HAP-1 (cell line): Measurements from ENCODE around the gene SLC23A2.
"Not testable (repeated sequence)": the region's sequence is repeated elsewhere in the genome, so short reads cannot be mapped to it uniquely, and the experiment has no call there.

Source experiments
- DNase-seq, 2 experiments: peaks; one replicate each; pipeline ENCODE4 v3.0.0-alpha.2; 2016 to 2020; ENCODE audit warnings: low spot score in 2 of 2
- H3K27me3 ChIP-seq: fragments of 250-450 bp; sonication (Bioruptor Pico); 2 replicates; pipeline ENCODE4 v1.5.1; 2020; ENCODE audit warnings: low read depth, mild to moderate bottlenecking, moderate library complexity
- H3K36me3 ChIP-seq: fragments of 250-450 bp; sonication (Bioruptor Pico); replicated peaks from 2 replicates; pipeline ENCODE4 v1.5.1; 2020; ENCODE audit warnings: mild to moderate bottlenecking
- H3K4me1 ChIP-seq: fragments of 250-450 bp; sonication (Bioruptor Pico); 2 replicates; pipeline ENCODE4 v1.5.1; 2020; ENCODE audit warnings: mild to moderate bottlenecking
- H3K4me3 ChIP-seq: fragments of 250-450 bp; sonication (Bioruptor Pico); 2 replicates; pipeline ENCODE4 v1.5.1; 2020; ENCODE audit warnings: mild to moderate bottlenecking, moderate library complexity
- H3K9me3 ChIP-seq: fragments of 250-450 bp; sonication (Bioruptor Pico); 2 replicates; pipeline ENCODE4 v1.5.1; 2020; ENCODE audit warnings: mild to moderate bottlenecking, moderate library complexity
- in situ Hi-C: fragments of 300-500 bp; cut with MboI; formaldehyde crosslinking; loops from 3 replicates; pipeline ENCODE4 v1.14.3; 2020; ENCODE audit warnings: low sequenced_read_pairs, inconsistent platforms, mixed read lengths

SLC23A2 gene

DNA sequence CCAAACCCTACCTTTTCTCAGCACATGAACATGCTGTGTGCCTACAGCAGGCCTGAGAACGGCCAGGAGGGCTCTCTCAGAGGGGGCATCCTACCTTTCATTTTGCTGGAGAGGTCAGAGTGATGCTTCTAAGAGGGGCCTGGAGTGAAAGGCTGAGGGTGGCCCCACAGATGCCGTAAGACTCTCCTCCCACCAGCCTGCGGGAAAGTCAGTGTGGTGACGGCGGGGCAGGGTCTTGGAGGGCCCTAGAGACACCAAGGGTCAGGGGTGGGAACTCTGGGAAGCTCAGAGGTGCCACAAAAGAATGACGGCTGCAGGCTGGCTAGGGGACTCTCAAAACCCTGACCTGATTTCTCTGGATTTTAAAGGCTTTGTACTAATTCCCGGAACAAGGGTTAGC lies 107.6 kb downstream of the SLC23A2 start:
- no peaks in the 10 kb centered on the region for H3K27me3 ChIP-seq
- no peaks in the 10 kb centered on the region for H3K36me3 ChIP-seq
- H3K9me3 ChIP-seq: no peaks in the 10 kb centered on the region
- in situ Hi-C loops: no loop called here
- no peak for DNase-seq
- H3K4me1 ChIP-seq: no peaks in the 10 kb centered on the region
- H3K4me3 ChIP-seq: no peak overlapping the region

DNA sequence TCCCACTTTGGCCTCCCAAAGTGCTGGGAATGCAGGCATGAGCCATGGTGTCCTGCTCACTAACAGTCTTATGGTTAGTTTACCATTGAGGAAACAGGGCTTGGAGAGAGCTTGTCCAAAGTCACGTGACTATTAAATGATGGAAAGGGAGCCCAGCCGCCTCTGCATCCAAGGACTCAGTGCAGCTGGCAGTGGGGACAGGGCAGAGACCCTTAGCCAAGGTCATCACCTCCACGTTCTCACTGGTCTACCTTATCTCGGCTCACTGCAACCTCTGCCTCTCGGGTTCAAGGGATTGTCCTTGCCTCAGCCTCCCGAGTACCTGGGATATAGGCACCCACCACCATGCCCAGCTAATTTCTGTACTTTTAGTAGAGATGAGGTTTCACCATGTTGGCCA lies 109.3 kb downstream of the SLC23A2 start:
- DNase-seq: no peak
- no peaks in the 10 kb centered on the region; the same call in 1 of the 2 replicates for H3K36me3 ChIP-seq
- no peak overlapping the region for H3K4me3 ChIP-seq
- in situ Hi-C loops: no loop called here
- H3K4me1 ChIP-seq: no peaks in the 10 kb centered on the region
- no peaks in the 10 kb centered on the region for H3K27me3 ChIP-seq
- H3K9me3 ChIP-seq: no peaks in the 10 kb centered on the region

DNA sequence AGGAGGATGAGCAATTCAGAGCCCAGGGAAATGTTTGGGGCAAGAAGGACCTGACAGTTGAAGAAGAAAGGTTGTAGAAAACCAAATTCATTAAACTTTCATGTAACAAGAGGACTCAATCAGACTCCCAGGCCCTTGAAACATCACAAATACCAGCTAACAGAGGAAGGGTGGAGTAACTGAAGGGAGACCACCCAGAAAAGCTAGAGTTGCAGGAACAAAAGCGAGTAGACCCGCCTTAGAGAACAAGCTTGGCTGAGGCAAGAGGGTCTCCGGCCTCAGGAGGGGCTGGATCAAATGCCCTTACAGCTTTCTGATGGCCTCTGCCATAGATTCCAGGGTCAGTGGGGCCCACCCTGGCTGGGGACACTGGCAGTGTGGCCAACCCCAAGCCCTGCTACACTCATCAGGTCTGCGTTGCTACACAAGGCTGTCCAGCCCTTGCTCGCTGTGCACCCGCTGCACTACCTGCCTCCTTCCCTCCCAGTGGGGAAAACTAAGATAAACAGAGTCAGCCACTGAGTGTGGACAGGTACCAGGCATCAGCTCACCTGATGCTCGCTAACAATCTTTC lies 110.0 kb downstream of the SLC23A2 start:
- H3K4me3 ChIP-seq: no peak overlapping the region
- H3K36me3 ChIP-seq: no peaks in the 10 kb centered on the region; the same call in 1 of the 2 replicates
- in situ Hi-C loops: no loop called here
- no peaks in the 10 kb centered on the region for H3K27me3 ChIP-seq
- H3K9me3 ChIP-seq: no peaks in the 10 kb centered on the region
- no peaks in the 10 kb centered on the region for H3K4me1 ChIP-seq
- DNase-seq: no peak

DNA sequence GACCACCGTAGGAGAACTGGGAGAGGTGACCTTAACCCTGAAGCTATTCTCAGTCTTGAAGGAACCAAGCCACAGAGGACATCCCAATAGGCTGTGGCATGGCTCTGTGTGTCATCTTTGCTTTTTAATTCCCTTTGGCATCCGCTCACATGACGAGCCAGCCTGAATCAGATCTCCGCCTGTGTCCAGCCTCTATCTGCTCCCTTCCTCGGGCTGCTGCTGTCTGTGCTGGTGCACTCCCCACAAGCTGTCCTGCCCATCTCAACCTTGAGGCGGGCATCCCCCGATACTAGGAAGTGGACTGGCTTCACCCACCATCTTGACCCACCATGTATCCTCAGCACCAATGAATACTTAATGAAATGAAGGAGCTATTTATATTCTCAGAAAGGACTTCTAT lies 111.9 kb downstream of the SLC23A2 start:
- Histone ChIP-seq H3K4me3 (no peak overlapping the region), H3K36me3 (no peaks in the 10 kb centered on the region; the same call in 1 of the 2 replicates), H3K4me1 (no peaks in the 10 kb centered on the region), H3K27me3 (no peaks in the 10 kb centered on the region), H3K9me3 (no peaks in the 10 kb centered on the region)
- in situ Hi-C loops: no loop called here
- no peak for DNase-seq

DNA sequence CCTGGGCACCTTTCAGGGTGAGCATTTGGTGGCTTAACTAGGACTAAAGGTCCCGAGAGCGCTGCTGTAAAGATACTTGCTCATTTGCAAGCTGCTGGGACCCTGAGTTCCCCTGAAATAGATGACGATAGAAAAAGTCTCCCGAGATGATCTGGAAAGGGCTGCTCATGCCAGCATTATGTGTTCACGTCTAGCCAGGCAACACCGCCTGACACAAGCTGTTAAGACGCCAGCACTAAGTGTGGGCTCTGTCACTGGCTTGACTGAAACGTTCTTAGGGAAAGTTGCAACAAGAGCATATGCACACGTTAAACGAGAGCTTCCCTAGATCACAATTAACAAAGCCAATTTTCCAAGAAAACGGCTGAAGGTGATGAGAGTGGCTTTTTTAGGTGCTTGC lies 113.7 kb downstream of the SLC23A2 start:
- in situ Hi-C loops: no loop called here
- Histone ChIP-seq H3K4me1 (no peaks in the 10 kb centered on the region), H3K27me3 (no peaks in the 10 kb centered on the region), H3K9me3 (no peaks in the 10 kb centered on the region), H3K4me3 (no peak overlapping the region), H3K36me3 (no peaks in the 10 kb centered on the region; the same call in 1 of the 2 replicates)
- DNase-seq: no peak

DNA sequence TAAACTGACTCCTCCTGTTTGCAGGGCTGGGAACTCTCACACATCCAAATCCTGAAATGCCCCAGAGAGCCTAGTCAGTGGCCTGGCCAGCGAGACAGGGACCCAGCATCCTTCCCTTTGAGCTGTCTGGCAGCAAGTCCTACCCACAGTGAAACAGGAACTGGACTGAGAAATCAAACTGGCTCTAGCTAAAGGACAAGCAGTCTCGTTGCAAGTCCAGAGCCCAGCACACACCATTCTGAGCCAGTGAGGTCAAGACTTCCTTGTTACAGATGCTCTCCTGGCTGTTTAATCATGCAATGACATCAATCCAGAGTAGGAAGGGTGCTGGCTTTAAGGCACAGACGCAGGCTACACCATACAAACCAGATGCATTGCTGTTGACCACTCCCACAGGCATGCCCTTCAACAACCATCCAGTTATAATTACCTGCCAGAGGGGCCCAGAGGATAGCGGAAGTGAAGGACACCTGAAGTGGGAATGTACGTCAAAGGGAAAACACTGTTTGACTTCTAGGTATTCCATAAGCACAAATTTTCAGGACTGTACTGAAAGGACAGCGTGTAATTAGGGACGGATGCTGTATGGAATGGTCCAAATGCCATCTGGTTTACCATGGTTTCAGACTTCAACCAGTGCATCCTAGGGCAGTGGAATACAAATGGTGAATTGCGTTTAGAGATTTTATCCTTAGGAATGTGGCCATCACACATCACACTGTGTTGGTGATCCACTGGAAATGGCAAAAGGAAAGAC lies 114.4 kb downstream of the SLC23A2 start:
- Histone ChIP-seq H3K9me3 (no peaks in the 10 kb centered on the region), H3K36me3 (no peaks in the 10 kb centered on the region; the same call in 1 of the 2 replicates), H3K27me3 (no peaks in the 10 kb centered on the region), H3K4me3 (no peak overlapping the region), H3K4me1 (no peaks in the 10 kb centered on the region)
- in situ Hi-C loops: no loop called here
- DNase-seq: no peak

DNA sequence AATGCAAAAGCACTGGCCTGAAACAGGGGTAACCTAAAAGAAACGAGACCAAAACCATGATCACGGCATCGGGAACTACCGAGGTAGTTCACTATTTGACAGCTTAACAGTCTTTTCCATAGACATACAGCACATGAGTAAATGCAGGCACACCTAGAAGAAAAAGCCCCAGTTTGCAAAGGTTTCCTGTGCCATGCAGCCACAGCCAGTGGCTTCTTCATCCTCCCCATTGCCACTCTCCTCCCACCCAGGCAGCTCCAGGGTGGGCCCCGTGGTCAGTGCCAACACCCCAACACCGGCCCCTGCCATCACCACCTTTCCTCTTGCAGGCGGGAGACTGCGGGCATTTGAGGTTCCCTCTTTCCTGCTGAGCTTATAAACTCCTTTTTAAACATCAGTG lies 115.4 kb downstream of the SLC23A2 start:
- Histone ChIP-seq H3K27me3 (no peaks in the 10 kb centered on the region), H3K9me3 (no peaks in the 10 kb centered on the region), H3K36me3 (no peaks in the 10 kb centered on the region; the same call in 1 of the 2 replicates), H3K4me1 (no peaks in the 10 kb centered on the region), H3K4me3 (no peak overlapping the region)
- in situ Hi-C loops: no loop called here
- DNase-seq: no peak

DNA sequence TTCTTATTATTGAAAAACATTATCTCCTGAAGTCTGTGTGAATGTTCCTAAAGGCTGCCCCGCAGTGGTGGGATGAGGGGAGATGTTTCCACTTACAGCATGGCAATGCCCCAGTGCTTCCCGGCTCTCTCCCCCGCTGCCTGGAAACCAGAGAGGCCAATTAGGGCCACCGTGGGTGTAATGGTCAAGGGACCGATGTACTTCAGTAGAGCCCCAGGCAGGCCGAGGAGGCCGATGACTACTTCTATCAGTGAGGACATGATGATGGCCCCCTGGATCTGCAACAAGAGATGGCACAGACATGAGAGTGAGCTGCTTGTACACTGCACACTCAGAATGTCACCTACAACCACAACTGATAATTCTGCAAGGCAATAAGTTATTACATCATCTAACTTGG lies 117.8 kb downstream of the SLC23A2 start:
- DNase-seq: no peak
- Histone ChIP-seq H3K4me1 (no peaks in the 10 kb centered on the region), H3K4me3 (no peak overlapping the region), H3K36me3 (no peaks in the 10 kb centered on the region; the same call in 1 of the 2 replicates), H3K9me3 (no peaks in the 10 kb centered on the region), H3K27me3 (no peaks in the 10 kb centered on the region)
- in situ Hi-C loops: no loop called here

DNA sequence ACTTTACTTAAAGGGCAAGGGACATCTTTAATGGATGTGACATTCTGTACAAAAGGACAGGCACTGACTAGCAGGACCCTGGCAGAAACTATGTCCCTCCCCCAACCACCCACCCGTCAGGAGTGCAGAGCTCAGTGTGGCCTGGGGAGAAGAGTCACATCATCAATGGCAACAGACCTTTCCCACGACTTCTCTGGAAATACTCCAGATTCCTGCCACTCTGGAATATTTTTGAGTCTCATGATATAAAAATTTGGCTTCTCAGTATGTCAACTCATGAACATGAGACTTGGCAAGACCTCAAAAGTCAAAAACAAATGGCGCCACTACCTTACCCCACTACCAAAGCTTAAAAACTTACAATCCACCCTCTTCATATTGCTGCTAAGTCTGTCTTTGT lies 118.3 kb downstream of the SLC23A2 start:
- DNase-seq: no peak
- in situ Hi-C loops: no loop called here
- no peak overlapping the region for H3K4me3 ChIP-seq
- no peaks in the 10 kb centered on the region; the same call in 1 of the 2 replicates for H3K36me3 ChIP-seq
- H3K27me3 ChIP-seq: no peaks in the 10 kb centered on the region
- no peaks in the 10 kb centered on the region for H3K4me1 ChIP-seq
- no peaks in the 10 kb centered on the region for H3K9me3 ChIP-seq

DNA sequence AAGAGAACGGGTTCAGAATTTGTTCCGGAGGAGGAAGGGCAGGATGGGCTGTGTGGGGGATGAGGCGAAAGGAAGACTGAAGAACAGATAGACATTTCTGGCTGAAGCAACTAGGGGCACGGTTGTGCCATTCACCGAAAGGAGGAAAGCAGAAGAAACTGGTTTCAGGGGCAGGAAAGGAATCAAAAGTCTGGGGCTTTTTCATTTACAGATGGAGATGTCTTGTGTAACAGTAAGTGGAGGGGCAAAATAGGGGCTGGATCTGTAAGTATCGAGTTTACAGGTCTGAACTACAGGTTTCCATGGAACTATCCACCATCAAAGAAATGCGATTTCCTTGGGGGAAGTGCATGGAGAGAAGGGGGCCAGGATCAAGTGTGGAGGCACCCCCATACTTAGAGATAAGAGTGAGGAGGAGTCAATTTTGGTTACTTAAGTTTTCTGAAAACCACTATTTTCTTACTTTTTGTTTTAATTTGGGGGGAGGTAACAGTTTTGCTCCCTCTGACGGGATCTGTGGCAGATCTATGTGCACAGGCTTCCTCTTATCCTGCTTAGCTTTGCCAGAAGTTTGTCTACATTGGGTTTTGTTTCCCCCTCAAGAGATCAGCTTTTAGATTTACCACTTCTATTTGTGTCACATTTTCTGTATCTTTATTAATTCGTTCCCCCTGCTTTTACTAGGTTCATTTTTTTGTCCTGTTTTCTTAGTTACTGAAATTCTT lies 120.1 kb downstream of the SLC23A2 start:
- in situ Hi-C loops: no loop called here
- Histone ChIP-seq H3K27me3 (no peaks in the 10 kb centered on the region), H3K4me1 (no peaks in the 10 kb centered on the region), H3K36me3 (no peaks in the 10 kb centered on the region), H3K4me3 (no peak overlapping the region), H3K9me3 (no peaks in the 10 kb centered on the region)
- no peak for DNase-seq

DNA sequence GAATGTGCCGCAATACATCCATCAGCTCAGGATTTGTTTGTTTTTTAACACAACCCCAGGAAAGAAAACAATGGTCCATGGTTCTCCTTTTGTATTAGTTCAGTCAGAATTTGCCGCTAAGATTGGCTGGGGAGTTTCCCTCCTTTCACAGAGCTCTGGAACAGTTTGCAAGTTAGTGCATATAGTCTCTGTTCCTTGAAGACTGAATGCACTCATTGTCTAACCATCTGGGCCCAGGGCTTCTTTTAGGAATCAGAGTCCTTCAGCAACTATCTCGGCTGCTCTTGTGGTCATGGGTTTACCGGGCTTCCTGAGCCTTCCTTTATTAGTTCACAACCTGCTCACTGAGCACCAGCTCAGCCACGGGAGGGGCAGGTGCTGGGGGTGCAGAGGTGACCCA lies 121.3 kb downstream of the SLC23A2 start:
- H3K27me3 ChIP-seq: no peaks in the 10 kb centered on the region
- H3K4me3 ChIP-seq: no peak overlapping the region
- no peak for DNase-seq
- in situ Hi-C loops: no loop called here
- no peaks in the 10 kb centered on the region for H3K4me1 ChIP-seq
- no peaks in the 10 kb centered on the region for H3K9me3 ChIP-seq
- H3K36me3 ChIP-seq: no peaks in the 10 kb centered on the region

DNA sequence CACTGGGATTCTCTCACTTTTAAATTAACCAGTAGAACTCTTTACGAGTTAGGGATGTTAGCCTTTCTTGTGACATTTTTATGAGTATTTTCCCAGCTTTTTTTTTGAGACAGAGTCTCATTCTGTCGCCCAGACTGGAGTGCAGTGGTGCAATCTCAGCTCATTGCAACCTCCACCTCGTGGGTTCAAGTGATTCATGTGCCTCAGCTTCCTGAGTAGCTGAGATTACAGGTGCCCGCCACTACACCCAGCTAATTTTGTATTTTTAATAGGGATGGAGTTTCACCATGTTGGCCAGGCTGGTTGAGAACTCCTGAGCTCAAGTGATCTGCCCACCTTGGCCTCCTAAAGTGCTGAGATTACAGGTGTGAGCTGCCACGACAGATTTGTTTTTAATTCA lies 123.2 kb downstream of the SLC23A2 start:
- DNase-seq, in situ Hi-C loops, H3K36me3 ChIP-seq, H3K9me3 ChIP-seq, H3K27me3 ChIP-seq, H3K4me1 ChIP-seq, H3K4me3 ChIP-seq: not testable (repeated sequence)

DNA sequence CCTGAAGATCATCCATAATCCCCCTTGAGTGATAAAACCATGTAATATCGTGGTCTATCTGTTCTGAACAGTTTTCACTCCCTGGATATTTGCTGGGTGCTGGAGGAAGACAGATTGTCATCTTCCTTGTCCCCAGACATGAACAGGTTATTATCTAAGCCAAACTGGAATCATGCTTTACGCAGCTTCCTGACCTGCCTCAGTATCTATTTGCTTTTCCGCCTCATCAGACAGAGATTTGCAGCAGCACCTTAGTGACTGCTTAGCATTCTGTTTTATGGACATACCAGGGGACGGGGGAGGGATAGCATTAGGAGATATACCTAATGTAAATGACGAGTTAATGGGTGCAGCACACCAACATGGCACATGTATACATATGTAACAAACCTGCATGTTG lies 124.6 kb downstream of the SLC23A2 start:
- Histone ChIP-seq H3K9me3 (no peaks in the 10 kb centered on the region), H3K36me3 (peaks cover 5% of the 10 kb centered on the region; the same call in 1 of the 2 replicates), H3K4me1 (no peaks in the 10 kb centered on the region), H3K27me3 (no peaks in the 10 kb centered on the region), H3K4me3 (no peak overlapping the region)
- DNase-seq: no peak
- in situ Hi-C loops: no loop called here

DNA sequence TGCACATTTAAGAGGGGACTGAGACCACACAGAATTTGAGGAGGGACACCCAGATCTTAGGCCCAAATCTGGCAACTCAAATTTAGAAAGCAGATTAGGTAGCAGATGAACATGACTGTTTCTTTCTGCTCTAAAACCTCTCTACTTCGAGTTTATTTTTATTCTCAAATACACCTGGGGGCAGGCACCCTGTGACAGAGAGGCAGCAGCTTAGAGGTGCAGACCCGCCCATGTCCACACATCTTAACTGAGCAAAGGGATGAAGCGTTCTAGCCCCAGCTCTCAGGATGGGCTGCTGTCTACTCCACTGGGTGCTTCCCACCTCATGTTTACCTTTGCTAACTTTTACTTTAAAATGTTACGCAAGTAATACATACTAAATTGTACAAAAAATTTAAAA lies 125.0 kb downstream of the SLC23A2 start:
- DNase-seq: no peak
- no peaks in the 10 kb centered on the region for H3K4me1 ChIP-seq
- peaks cover 5% of the 10 kb centered on the region; the same call in 1 of the 2 replicates for H3K36me3 ChIP-seq
- H3K9me3 ChIP-seq: no peaks in the 10 kb centered on the region
- H3K27me3 ChIP-seq: no peaks in the 10 kb centered on the region
- no peak overlapping the region for H3K4me3 ChIP-seq
- in situ Hi-C loops: no loop called here
